ENCODE measurements around the gene PWWP2B. TPM values are rescaled to one million over a fixed set of nuclear protein-coding genes. Genes with fewer than 3 reads are reported as not detected.

The PWWP2B gene
- total and polyA plus RNA-seq, 2 donors (not counting 3 experiments of a cell fraction or from before 2014, with no cell fraction given): 4.6 to 11.8 TPM

GRCh38 chr10:132410056-132410778, 13.2 kb downstream of the PWWP2B start:
- no peaks in the 10 kb centered on the region for H4K20me1 ChIP-seq (replicated peaks; ENCODE audit: control insufficient read depth, extremely low read depth, insufficient read depth, low read length)
- POLR2A ChIA-PET: no interaction called here
- no peak for DNase-seq (ENCODE audit: low read depth, low spot score)
- H3K27ac ChIP-seq (ENCODE audit: insufficient read depth, low read depth, low read length): no peak overlapping the region
- peaks cover 8% of the 10 kb centered on the region for H3K79me2 ChIP-seq (ENCODE audit: control insufficient read depth, insufficient read depth, low read length)
- peaks cover 0 to 3% of the 10 kb centered on the region in 2 experiments for H3K36me3 ChIP-seq (ENCODE audit: control insufficient read depth in 2 of 2, extremely low read depth in 1 of 2, insufficient read depth in 2 of 2, low read length in 2 of 2)
- no peak overlapping the region for H3K4me3 ChIP-seq (replicated peaks in 1 of 3; ENCODE audit: insufficient read depth in 1 of 3, low read depth in 1 of 3, low read length in 3 of 3)
- no peak overlapping the region for H2AFZ ChIP-seq (ENCODE audit: low read depth, low read length)
- CTCF ChIA-PET: interaction anchor here (0.7 to 1.5 kb wide), 2 partner anchors 8 to 43 kb away, joined by 3 to 4 read pairs; no protein-coding TSS in a partner anchor
- no peaks in the 10 kb centered on the region for H3K27me3 ChIP-seq (ENCODE audit: control insufficient read depth in 2 of 2, insufficient read depth in 2 of 2, low read length in 2 of 2)
- H3K9ac ChIP-seq (replicated peaks; ENCODE audit: extremely low read depth, insufficient read depth, low read length): no peak overlapping the region
- no peak overlapping the region for H3K4me2 ChIP-seq (ENCODE audit: insufficient read depth, low read length)
- dilution Hi-C loops (cut with MboI; ENCODE audit: extremely low pct_ligation_motif_present, low sequenced_read_pairs): no loop called here
- intact Hi-C loops (cut with micrococcal nuclease): no loop called here
- peaks cover 23% of the 10 kb centered on the region for H3K4me1 ChIP-seq (ENCODE audit: control insufficient read depth, extremely low read depth, insufficient read depth, low read length)
- H3K9me1 ChIP-seq (replicated peaks; ENCODE audit: control insufficient read depth, extremely low read depth, insufficient read depth, low read length): no peaks in the 10 kb centered on the region
- no TSS peak for BruUV-seq (replicated peaks)
- FAIRE-seq: no peak
- H3K9me3 ChIP-seq (replicated peaks; ENCODE audit: control insufficient read depth, insufficient read depth, low read length): no peaks in the 10 kb centered on the region
- no peak for TF ChIP-seq GATA2 (IDR thresholded peaks at IDR 0.05; ENCODE audit: insufficient read depth, insufficient read length, low read depth, low read length)
- TF ChIP-seq JUN (IDR thresholded peaks at IDR 0.05; ENCODE audit: borderline replicate concordance, insufficient read depth, insufficient read length, low read depth): no peak
- TF ChIP-seq CTCF (IDR thresholded peaks at IDR 0.05; ENCODE audit: extremely low read depth in 1 of 2, insufficient read depth in 1 of 2, low read depth in 1 of 2, low read length in 2 of 2): no peak
- TF ChIP-seq POLR2A (IDR thresholded peaks at IDR 0.05; ENCODE audit: low read depth, low read length): no peak
- TF ChIP-seq MYC (IDR thresholded peaks at IDR 0.05; ENCODE audit: low read depth, low read length): no peak
- TF ChIP-seq EZH2 (IDR thresholded peaks at IDR 0.05; ENCODE audit: borderline replicate concordance, low read depth, low read length, severe bottlenecking): no peak
- no peak for TF ChIP-seq POLR2AphosphoS5 (IDR thresholded peaks at IDR 0.05; ENCODE audit: insufficient read depth, low read depth, low read length)
- TF ChIP-seq FOS (IDR thresholded peaks at IDR 0.05; ENCODE audit: borderline replicate concordance, insufficient read depth, low read length): no peak
- no peak for TF ChIP-seq MAX (IDR thresholded peaks at IDR 0.05; ENCODE audit: insufficient read depth, insufficient read length)
